Transverse colon (tissue), 4 donors: ENCODE results near the gene CDH13.

Experiments used
- CTCF ChIP-seq, 5 experiments: fragments of 200-600 bp in 3 of 5; fragments of 450-650 bp in 2 of 5; sonication (generic) in 3 of 5; IDR thresholded peaks; 1 replicate in 2 of 5; 2 replicates in 3 of 5; pipeline ENCODE4 v1.5.1; 2016 to 2017; ENCODE audit warnings: antibody characterized with exemption in 5 of 5, inconsistent platforms in 3 of 5, mild to moderate bottlenecking in 2 of 5, moderate library complexity in 1 of 5
- EP300 ChIP-seq: sonication (generic); formaldehyde crosslinking; IDR thresholded peaks from one replicate; pipeline ENCODE4 v1.6.1; 2017; ENCODE audit warnings: antibody characterized with exemption, low read depth
- POLR2A ChIP-seq: fragments of 450-650 bp; IDR thresholded peaks from one replicate; pipeline ENCODE4 v1.6.1; 2016; ENCODE audit warnings: antibody characterized with exemption, mild to moderate bottlenecking, moderate library complexity
- POLR2AphosphoS5 ChIP-seq, 3 donors: sonication (generic); formaldehyde crosslinking; IDR thresholded peaks; one replicate each; pipeline ENCODE4 v1.6.1; 2016; ENCODE audit warnings: antibody characterized with exemption in 3 of 3

- no peak for TF ChIP-seq CTCF (IDR thresholded peaks at IDR 0.05)
- TF ChIP-seq POLR2A, result no peak
- no peak for TF ChIP-seq EP300
- TF ChIP-seq POLR2AphosphoS5 (IDR thresholded peaks at IDR 0.05), result no peak
These were observed 903.5 kb downstream of the CDH13 start for GRCh38 chr16:83530293-83530692.
